IMR-90 (cell line): Measurements from ENCODE around the gene CDC45. TPM values are rescaled to one million over a fixed set of nuclear protein-coding genes. Genes with fewer than 3 reads are reported as not detected.
A peak's percentile ranks its signal among the peaks of the same experiment; 100 is the strongest.

Source experiments
- ATAC-seq: fragments of 200-7000 bp; cut with Tn5 transposase; 2 replicates; pipeline ENCODE4 v1.9.1; 2020; ENCODE audit warnings: low read depth, mild to moderate bottlenecking, moderate library complexity
- BruUV-seq: library from RNA; stranded (reverse); fragments of 400-500 nt; replicated peaks from 2 replicates; lab custom pipeline; 2021; lab: Mats Ljungman, UMichigan
- CTCF ChIA-PET: fragments of 300-600 bp; formaldehyde crosslinking; extraction: SDS; loops from one replicate; lab custom pipeline; 2021; ENCODE audit warnings: antibody characterized with exemption; lab: Yijun Ruan, JAX
- POLR2A ChIA-PET: fragments of 300-600 bp; sonication (Branson Sonifier 250); formaldehyde crosslinking; loops from one replicate; lab custom pipeline; 2022; ENCODE audit warnings: antibody characterized with exemption; ENCODE audit not compliant: unreplicated experiment; lab: Charles Lee
- DNase-seq: peaks from one replicate; pipeline ENCODE4 v3.0.0; 2013
- H2AFZ ChIP-seq: replicated peaks from 2 replicates; pipeline ENCODE3; 2013; ENCODE audit warnings: low read length, mild to moderate bottlenecking; ENCODE audit not compliant: poor library complexity
- H2AK5ac ChIP-seq: 2 replicates; pipeline ENCODE4 v1.6.1; 2013; ENCODE audit warnings: low read depth, low read length, inconsistent platforms
- H2AK9ac ChIP-seq: replicated peaks from 2 replicates; pipeline ENCODE3; 2013; ENCODE audit warnings: mild to moderate bottlenecking, low read depth, low read length, moderate library complexity; ENCODE audit not compliant: poor library complexity
- H2BK120ac ChIP-seq: 2 replicates; pipeline ENCODE4 v1.6.1; 2013; ENCODE audit warnings: low read depth, low read length, inconsistent platforms
- H2BK15ac ChIP-seq: 3 replicates; pipeline ENCODE4 v1.6.1; 2013; ENCODE audit warnings: low read depth, low read length, inconsistent platforms
- H2BK20ac ChIP-seq: 2 replicates; pipeline ENCODE4 v1.6.1; 2013; ENCODE audit warnings: low read depth, mild to moderate bottlenecking, inconsistent platforms, low read length, moderate library complexity
- H2BK5ac ChIP-seq: 2 replicates; pipeline ENCODE4 v1.6.1; 2013; ENCODE audit warnings: mild to moderate bottlenecking, low read depth, low read length, inconsistent platforms; ENCODE audit not compliant: poor library complexity, severe bottlenecking
- H3K14ac ChIP-seq: replicated peaks from 2 replicates; pipeline ENCODE4 v1.6.1; 2013; ENCODE audit warnings: low read depth, low read length, inconsistent platforms
- H3K18ac ChIP-seq: 2 replicates; pipeline ENCODE4 v1.6.1; 2013; ENCODE audit warnings: low read depth, low read length, control low read depth
- H3K23ac ChIP-seq: 2 replicates; pipeline ENCODE4 v1.6.1; 2013; ENCODE audit warnings: low read depth, low read length, inconsistent platforms
- H3K27ac ChIP-seq: 2 replicates; pipeline ENCODE4 v1.5.1; 2013; ENCODE audit warnings: mild to moderate bottlenecking, control low read depth, low read length; ENCODE audit not compliant: insufficient read depth
- H3K27me3 ChIP-seq: 2 replicates; pipeline ENCODE4 v1.6.1; 2013; ENCODE audit warnings: low read length; ENCODE audit not compliant: control insufficient read depth, insufficient read depth
- H3K36me3 ChIP-seq: 2 replicates; pipeline ENCODE4 v1.6.1; 2013; ENCODE audit warnings: low read length, mixed read lengths; ENCODE audit not compliant: control insufficient read depth, insufficient read depth
- H3K4ac ChIP-seq: 2 replicates; pipeline ENCODE4 v1.6.1; 2013; ENCODE audit warnings: low read depth, low read length, inconsistent platforms
- H3K4me1 ChIP-seq: 2 replicates; pipeline ENCODE4 v1.6.1; 2013; ENCODE audit warnings: low read length, mixed read lengths; ENCODE audit not compliant: control insufficient read depth, insufficient read depth
- H3K4me2 ChIP-seq: 2 replicates; pipeline ENCODE4 v1.6.1; 2013; ENCODE audit warnings: low read depth, mild to moderate bottlenecking, control low read depth, low read length, moderate library complexity
- H3K4me3 ChIP-seq: 2 replicates; pipeline ENCODE4 v1.5.1; 2013; ENCODE audit warnings: low read depth, mild to moderate bottlenecking, control low read depth, low read length, moderate library complexity; ENCODE audit not compliant: insufficient read depth
- H3K56ac ChIP-seq: 2 replicates; pipeline ENCODE4 v1.6.1; 2013; ENCODE audit warnings: low read length, inconsistent platforms; ENCODE audit not compliant: insufficient read depth; ENCODE audit errors: extremely low read depth
- H3K79me1 ChIP-seq, 2 experiments: 2 replicates each; pipeline ENCODE4 v1.6.1; 2013; ENCODE audit warnings: low read length in 2 of 2, inconsistent platforms in 1 of 2, low read depth in 1 of 2
- H3K9ac ChIP-seq: 2 replicates; pipeline ENCODE4 v1.6.1; 2013; ENCODE audit warnings: low read depth, low read length, control low read depth
- H3K9me1 ChIP-seq: 2 replicates; pipeline ENCODE4 v1.6.1; 2013; ENCODE audit warnings: low read length, inconsistent platforms; ENCODE audit not compliant: insufficient read depth
- H3K9me3 ChIP-seq: 2 replicates; pipeline ENCODE4 v1.6.1; 2013; ENCODE audit warnings: low read length; ENCODE audit not compliant: control insufficient read depth, insufficient read depth
- H4K20me1 ChIP-seq: 2 replicates; pipeline ENCODE4 v1.6.1; 2013; ENCODE audit warnings: low read length, inconsistent platforms; ENCODE audit not compliant: insufficient read depth
- H4K5ac ChIP-seq: 2 replicates; pipeline ENCODE4 v1.6.1; 2013; ENCODE audit warnings: mild to moderate bottlenecking, low read depth, low read length, control low read depth
- H4K8ac ChIP-seq, 2 experiments: 2 replicates each; pipeline ENCODE4 v1.6.1; 2013; ENCODE audit warnings: low read depth in 2 of 2, low read length in 2 of 2, control low read depth in 1 of 2, inconsistent platforms in 1 of 2
- H4K91ac ChIP-seq: 2 replicates; pipeline ENCODE4 v1.6.1; 2013; ENCODE audit warnings: low read depth, low read length, inconsistent platforms; ENCODE audit not compliant: insufficient read depth
- CEBPB ChIP-seq: IDR thresholded peaks from 2 replicates; pipeline ENCODE4 v1.6.1; 2012; ENCODE audit warnings: low read depth, low read length, improper control_type of control experiment
- CHD1 ChIP-seq: IDR thresholded peaks from 2 replicates; pipeline ENCODE4 v1.6.1; 2012; ENCODE audit warnings: low read depth, low read length, improper control_type of control experiment
- CTCF ChIP-seq: conservative IDR thresholded peaks from 2 replicates; pipeline ENCODE4 v1.5.1; 2012; ENCODE audit warnings: mild to moderate bottlenecking, low read depth, low read length, improper control_type of control experiment
- MAFK ChIP-seq: IDR thresholded peaks from 2 replicates; pipeline ENCODE4 v1.6.1; 2012; ENCODE audit warnings: low read depth, low read length, improper control_type of control experiment
- MAZ ChIP-seq: IDR thresholded peaks from 2 replicates; pipeline ENCODE4 v1.6.1; 2012; ENCODE audit warnings: low read depth, mild to moderate bottlenecking, low read length, improper control_type of control experiment, moderate library complexity, borderline replicate concordance
- MXI1 ChIP-seq: IDR thresholded peaks from 2 replicates; pipeline ENCODE4 v1.6.1; 2012; ENCODE audit warnings: low read depth, mild to moderate bottlenecking, low read length, moderate library complexity, borderline replicate concordance
- NFE2L2 ChIP-seq: fragments of 150-350 bp; IDR thresholded peaks from 2 replicates; pipeline ENCODE4 v1.6.1; 2016; ENCODE audit warnings: low read depth, mild to moderate bottlenecking, low read length
- POLR2A ChIP-seq: IDR thresholded peaks from 2 replicates; pipeline ENCODE4 v1.6.1; 2012; ENCODE audit warnings: mild to moderate bottlenecking, low read depth, low read length
- RAD21 ChIP-seq: IDR thresholded peaks from 2 replicates; pipeline ENCODE4 v1.6.1; 2012; ENCODE audit warnings: low read length, improper control_type of control experiment
- RCOR1 ChIP-seq: IDR thresholded peaks from 2 replicates; pipeline ENCODE4 v1.6.1; 2012; ENCODE audit warnings: mild to moderate bottlenecking, low read length, improper control_type of control experiment; ENCODE audit not compliant: insufficient replicate concordance
- RFX5 ChIP-seq: IDR thresholded peaks from 2 replicates; pipeline ENCODE4 v1.8.0; 2012; ENCODE audit warnings: low read depth, mild to moderate bottlenecking, low read length, moderate library complexity
- SMC3 ChIP-seq: fragments of 150-350 bp; IDR thresholded peaks from 2 replicates; pipeline ENCODE4 v1.6.1; 2016; ENCODE audit warnings: low read depth, mild to moderate bottlenecking, antibody characterized with exemption, low read length, moderate library complexity
- USF2 ChIP-seq: fragments of 150-350 bp; IDR thresholded peaks from 2 replicates; pipeline ENCODE4 v1.6.1; 2017; ENCODE audit warnings: mild to moderate bottlenecking, antibody characterized with exemption, low read length, low read depth
- WGBS, 2 experiments: methylation state at CpG; one replicate each; pipeline versions ENCODE4 v1.1.5 to v1.1.7; 2013; ENCODE audit warnings: missing lambda C conversion rate in 2 of 2; ENCODE audit not compliant: insufficient read length in 1 of 2; ENCODE audit errors: extremely low coverage in 2 of 2; 5-methylcytosine and 5-hydroxymethylcytosine counted together
- dilution Hi-C: fragments of 300-500 bp; cut with HindIII; formaldehyde crosslinking; loops from one replicate; pipeline ENCODE4 v1.14.3; 2018; ENCODE audit warnings: low sequenced_read_pairs; ENCODE audit not compliant: unreplicated experiment
- in situ Hi-C: fragments of 300-500 bp; cut with MboI; formaldehyde crosslinking; loops from 3 replicates; pipeline ENCODE4 v1.14.3; 2019; ENCODE audit warnings: low sequenced_read_pairs, inconsistent platforms, mixed read lengths
- intact Hi-C: fragments of 100-400 bp; cut with micrococcal nuclease; formaldehyde crosslinking; loops from 2 replicates; pipeline ENCODE4 v1.10.0; 2022
- polyA plus RNA-seq, 3 experiments: library from polyadenylated mRNA; depleted of rRNA; stranded (reverse); fragments of >200 nt; gene quantifications; 2 replicates each; pipeline ENCODE4 v1.2.3, GENCODE V29; 2012; ENCODE audit warnings: low replicate concordance in 1 of 3
- total RNA-seq: library from RNA; depleted of rRNA; stranded (reverse); fragments of >200 nt; gene quantifications from 2 replicates; pipeline ENCODE4 v1.2.3, GENCODE V29; 2012

The CDC45 gene
- total and polyA plus RNA-seq, 2 of the 4 experiments (the other 2 are of a cell fraction) = 22.7 to 44.6 TPM

- H3K4me2 ChIP-seq = no peak overlapping the region
- no peak overlapping the region for H4K8ac ChIP-seq
- no peak overlapping the region for H4K91ac ChIP-seq
- no peak overlapping the region for H2BK15ac ChIP-seq
- H3K23ac ChIP-seq = no peak overlapping the region
- dilution Hi-C loops (no loop called here), intact Hi-C loops (no loop called here), in situ Hi-C loops (no loop called here)
- H2BK20ac ChIP-seq = no peak overlapping the region
- no peak overlapping the region for H3K9ac ChIP-seq
- no peaks in the 10 kb centered on the region for H4K20me1 ChIP-seq
- TF ChIP-seq NFE2L2 (no peak), MAFK (no peak), CEBPB (no peak), SMC3 (no peak), CTCF (no peak), RFX5 (no peak), MXI1 (no peak), CHD1 (no peak), USF2 (no peak), RCOR1 (no peak), POLR2A (no peak), RAD21 (no peak), MAZ (no peak)
- no peak overlapping the region for H3K27ac ChIP-seq
- H3K9me1 ChIP-seq = peaks cover 13% of the 10 kb centered on the region
- no peaks in the 10 kb centered on the region for H3K27me3 ChIP-seq
- no peak overlapping the region for H2BK5ac ChIP-seq
- BruUV-seq = TSS peak; percentile 27
- no peak overlapping the region for H4K5ac ChIP-seq
- no peak overlapping the region for H3K14ac ChIP-seq
- ATAC-seq = no peak
- H3K4me1 ChIP-seq = peaks cover 9% of the 10 kb centered on the region; the same call in 1 of the 2 replicates
- ChIA-PET CTCF (no interaction called here), POLR2A (no interaction called here)
- no peak overlapping the region for H2BK120ac ChIP-seq
- H3K79me1 ChIP-seq = peaks cover 8 to 21% of the 10 kb centered on the region in 2 experiments; a peak in 3 of 4 replicates
- H3K4ac ChIP-seq = no peak overlapping the region
- H3K56ac ChIP-seq = no peak overlapping the region
- no peak overlapping the region for H3K18ac ChIP-seq
- no peak overlapping the region for H2AK5ac ChIP-seq
- H3K9me3 ChIP-seq = no peaks in the 10 kb centered on the region
- no peak overlapping the region for H2AK9ac ChIP-seq
- H3K36me3 ChIP-seq = peaks cover 46% of the 10 kb centered on the region
- no peak overlapping the region for H3K4me3 ChIP-seq
- no peak overlapping the region for H2AFZ ChIP-seq
- no CpG with 5 or more reads among the region's 4 CpGs for WGBS, 2 experiments
- DNase-seq = no peak
Observed at GRCh38 chr22:19451570-19451969, 28.1 kb upstream of the CDC45 start.
